ENCODE measurements around the gene PCDHB7.

DNA sequence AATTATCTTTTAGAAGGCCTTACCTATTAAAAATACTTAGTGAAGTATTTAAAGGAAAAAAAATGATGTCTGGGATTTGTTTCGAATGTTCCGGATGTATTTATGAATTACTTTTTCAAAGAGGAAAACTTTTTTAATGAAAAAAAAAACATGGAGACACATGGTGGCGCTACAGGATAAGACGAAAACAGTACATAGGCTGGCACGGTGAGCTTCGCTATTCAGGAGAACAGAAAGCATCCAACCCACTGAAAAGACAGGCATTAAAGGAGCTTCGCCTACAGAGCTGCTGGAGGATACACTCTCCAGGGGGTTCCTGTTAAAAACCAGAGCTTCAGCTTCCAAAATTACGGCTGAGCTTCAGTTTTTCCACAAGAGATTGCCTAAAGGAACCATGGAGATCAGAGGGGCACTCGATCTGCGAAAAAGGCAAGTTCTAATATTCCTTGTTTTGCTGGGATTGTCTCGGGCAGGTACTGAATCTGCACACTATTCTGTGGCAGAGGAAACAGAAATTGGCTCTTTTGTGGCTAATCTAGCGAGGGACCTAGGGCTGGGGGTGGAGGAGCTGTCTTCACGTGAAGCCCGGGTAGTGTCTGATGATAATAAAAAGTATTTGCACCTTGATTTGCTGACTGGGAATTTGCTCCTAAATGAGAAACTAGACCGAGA lies 50.8 kb downstream of the PCDHB7 start, which contains the start of gene PCDHB14:
- TF ChIP-seq NFYB (CRISPR knock-in tag; conservative IDR thresholded peaks at IDR 0.05; ENCODE audit: low read depth): no peak
- TF ChIP-seq, protein P1, sequence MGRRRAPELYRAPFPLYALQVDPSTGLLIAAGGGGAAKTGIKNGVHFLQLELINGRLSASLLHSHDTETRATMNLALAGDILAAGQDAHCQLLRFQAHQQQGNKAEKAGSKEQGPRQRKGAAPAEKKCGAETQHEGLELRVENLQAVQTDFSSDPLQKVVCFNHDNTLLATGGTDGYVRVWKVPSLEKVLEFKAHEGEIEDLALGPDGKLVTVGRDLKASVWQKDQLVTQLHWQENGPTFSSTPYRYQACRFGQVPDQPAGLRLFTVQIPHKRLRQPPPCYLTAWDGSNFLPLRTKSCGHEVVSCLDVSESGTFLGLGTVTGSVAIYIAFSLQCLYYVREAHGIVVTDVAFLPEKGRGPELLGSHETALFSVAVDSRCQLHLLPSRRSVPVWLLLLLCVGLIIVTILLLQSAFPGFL (CRISPR knock-in tag; IDR thresholded peaks at IDR 0.05; ENCODE audit: borderline replicate concordance): no peak
- TF ChIP-seq, protein P2, sequence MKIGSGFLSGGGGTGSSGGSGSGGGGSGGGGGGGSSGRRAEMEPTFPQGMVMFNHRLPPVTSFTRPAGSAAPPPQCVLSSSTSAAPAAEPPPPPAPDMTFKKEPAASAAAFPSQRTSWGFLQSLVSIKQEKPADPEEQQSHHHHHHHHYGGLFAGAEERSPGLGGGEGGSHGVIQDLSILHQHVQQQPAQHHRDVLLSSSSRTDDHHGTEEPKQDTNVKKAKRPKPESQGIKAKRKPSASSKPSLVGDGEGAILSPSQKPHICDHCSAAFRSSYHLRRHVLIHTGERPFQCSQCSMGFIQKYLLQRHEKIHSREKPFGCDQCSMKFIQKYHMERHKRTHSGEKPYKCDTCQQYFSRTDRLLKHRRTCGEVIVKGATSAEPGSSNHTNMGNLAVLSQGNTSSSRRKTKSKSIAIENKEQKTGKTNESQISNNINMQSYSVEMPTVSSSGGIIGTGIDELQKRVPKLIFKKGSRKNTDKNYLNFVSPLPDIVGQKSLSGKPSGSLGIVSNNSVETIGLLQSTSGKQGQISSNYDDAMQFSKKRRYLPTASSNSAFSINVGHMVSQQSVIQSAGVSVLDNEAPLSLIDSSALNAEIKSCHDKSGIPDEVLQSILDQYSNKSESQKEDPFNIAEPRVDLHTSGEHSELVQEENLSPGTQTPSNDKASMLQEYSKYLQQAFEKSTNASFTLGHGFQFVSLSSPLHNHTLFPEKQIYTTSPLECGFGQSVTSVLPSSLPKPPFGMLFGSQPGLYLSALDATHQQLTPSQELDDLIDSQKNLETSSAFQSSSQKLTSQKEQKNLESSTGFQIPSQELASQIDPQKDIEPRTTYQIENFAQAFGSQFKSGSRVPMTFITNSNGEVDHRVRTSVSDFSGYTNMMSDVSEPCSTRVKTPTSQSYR (CRISPR knock-in tag; IDR thresholded peaks at IDR 0.05): no peak
- TF ChIP-seq NFATC4 (CRISPR knock-in tag; IDR thresholded peaks at IDR 0.05): no peak
- TF ChIP-seq, protein P3, sequence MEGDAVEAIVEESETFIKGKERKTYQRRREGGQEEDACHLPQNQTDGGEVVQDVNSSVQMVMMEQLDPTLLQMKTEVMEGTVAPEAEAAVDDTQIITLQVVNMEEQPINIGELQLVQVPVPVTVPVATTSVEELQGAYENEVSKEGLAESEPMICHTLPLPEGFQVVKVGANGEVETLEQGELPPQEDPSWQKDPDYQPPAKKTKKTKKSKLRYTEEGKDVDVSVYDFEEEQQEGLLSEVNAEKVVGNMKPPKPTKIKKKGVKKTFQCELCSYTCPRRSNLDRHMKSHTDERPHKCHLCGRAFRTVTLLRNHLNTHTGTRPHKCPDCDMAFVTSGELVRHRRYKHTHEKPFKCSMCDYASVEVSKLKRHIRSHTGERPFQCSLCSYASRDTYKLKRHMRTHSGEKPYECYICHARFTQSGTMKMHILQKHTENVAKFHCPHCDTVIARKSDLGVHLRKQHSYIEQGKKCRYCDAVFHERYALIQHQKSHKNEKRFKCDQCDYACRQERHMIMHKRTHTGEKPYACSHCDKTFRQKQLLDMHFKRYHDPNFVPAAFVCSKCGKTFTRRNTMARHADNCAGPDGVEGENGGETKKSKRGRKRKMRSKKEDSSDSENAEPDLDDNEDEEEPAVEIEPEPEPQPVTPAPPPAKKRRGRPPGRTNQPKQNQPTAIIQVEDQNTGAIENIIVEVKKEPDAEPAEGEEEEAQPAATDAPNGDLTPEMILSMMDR (IDR thresholded peaks at IDR 0.05): no peak
- no peak for TF ChIP-seq JUN (CRISPR knock-in tag; IDR thresholded peaks at IDR 0.05)
- TF ChIP-seq, protein P4, sequence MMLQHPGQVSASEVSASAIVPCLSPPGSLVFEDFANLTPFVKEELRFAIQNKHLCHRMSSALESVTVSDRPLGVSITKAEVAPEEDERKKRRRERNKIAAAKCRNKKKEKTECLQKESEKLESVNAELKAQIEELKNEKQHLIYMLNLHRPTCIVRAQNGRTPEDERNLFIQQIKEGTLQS (CRISPR knock-in tag; conservative IDR thresholded peaks at IDR 0.05): no peak
- TF ChIP-seq, protein P5, sequence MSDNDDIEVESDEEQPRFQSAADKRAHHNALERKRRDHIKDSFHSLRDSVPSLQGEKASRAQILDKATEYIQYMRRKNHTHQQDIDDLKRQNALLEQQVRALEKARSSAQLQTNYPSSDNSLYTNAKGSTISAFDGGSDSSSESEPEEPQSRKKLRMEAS (CRISPR knock-in tag; IDR thresholded peaks at IDR 0.05): no peak
- no peak for TF ChIP-seq CBFB (CRISPR knock-in tag; IDR thresholded peaks at IDR 0.05; ENCODE audit: low read depth)
- TF ChIP-seq TCF7 (CRISPR knock-in tag; IDR thresholded peaks at IDR 0.05; ENCODE audit: low read depth): no peak
